ENCODE results near the gene MAP2K5.

MAP2K5 gene

DNA sequence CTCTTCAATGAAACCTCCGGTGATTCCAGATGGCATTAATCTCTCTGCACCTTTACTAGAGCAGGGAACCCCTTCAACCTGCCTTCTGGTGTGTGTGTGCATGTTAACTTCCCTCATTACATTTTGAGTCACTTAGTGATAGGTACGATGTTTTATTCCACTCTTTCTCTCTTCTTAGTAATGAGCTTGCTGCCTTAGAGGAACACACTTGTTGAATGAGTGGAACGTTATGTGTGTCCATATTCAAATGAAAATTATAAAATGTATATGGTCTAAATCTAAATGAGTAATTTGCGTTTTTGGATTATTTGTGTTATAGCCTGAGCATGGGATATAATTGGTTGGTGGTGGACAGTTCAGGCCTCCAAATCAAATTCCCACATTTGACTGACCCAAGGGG, 12.1 kb downstream of the MAP2K5 start:
- in situ Hi-C loops (cut with HindIII; ENCODE audit: low sequenced_read_pairs) = no loop called here
- no peak overlapping the region for H3K4me3 ChIP-seq (ENCODE audit: low read depth, low read length)
- no peak for DNase-seq (ENCODE audit: low read depth)
- TF ChIP-seq, protein P1, sequence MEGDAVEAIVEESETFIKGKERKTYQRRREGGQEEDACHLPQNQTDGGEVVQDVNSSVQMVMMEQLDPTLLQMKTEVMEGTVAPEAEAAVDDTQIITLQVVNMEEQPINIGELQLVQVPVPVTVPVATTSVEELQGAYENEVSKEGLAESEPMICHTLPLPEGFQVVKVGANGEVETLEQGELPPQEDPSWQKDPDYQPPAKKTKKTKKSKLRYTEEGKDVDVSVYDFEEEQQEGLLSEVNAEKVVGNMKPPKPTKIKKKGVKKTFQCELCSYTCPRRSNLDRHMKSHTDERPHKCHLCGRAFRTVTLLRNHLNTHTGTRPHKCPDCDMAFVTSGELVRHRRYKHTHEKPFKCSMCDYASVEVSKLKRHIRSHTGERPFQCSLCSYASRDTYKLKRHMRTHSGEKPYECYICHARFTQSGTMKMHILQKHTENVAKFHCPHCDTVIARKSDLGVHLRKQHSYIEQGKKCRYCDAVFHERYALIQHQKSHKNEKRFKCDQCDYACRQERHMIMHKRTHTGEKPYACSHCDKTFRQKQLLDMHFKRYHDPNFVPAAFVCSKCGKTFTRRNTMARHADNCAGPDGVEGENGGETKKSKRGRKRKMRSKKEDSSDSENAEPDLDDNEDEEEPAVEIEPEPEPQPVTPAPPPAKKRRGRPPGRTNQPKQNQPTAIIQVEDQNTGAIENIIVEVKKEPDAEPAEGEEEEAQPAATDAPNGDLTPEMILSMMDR (IDR thresholded peaks at IDR 0.05; ENCODE audit: low read depth, low read length, missing control alignments) = no peak

- in situ Hi-C loops (cut with HindIII; ENCODE audit: low sequenced_read_pairs) = no loop called here
These were observed 14.6 kb downstream of the MAP2K5 start for GRCh38 chr15:67556976-67557570.

DNA sequence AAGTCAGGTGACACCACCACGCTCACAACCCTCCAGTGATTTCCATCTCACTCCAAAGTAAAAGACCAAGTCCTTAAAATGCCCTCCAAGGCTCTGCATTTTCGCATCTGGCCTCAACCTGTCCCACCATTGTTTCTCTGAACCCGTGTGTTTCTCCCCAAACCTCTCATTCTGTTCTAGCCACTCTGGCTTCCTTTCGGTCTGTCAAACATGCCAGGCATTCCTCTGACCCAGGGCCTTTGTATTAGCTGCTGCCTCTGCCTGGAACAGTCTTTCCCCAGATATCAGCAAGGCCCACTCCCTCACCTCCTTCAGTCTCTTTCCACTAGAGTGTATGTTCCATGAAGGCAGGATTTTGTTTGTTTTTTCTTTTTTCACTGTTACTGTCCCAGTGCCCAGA, 16.0 kb downstream of the MAP2K5 start:
- no peak for DNase-seq (ENCODE audit: low read depth)
- no peak overlapping the region for H3K4me3 ChIP-seq (ENCODE audit: low read depth, low read length)
- TF ChIP-seq, protein P1 (IDR thresholded peaks at IDR 0.05; ENCODE audit: low read depth, low read length, missing control alignments) = no peak
- in situ Hi-C loops (cut with HindIII; ENCODE audit: low sequenced_read_pairs) = no loop called here

More at GRCh38 chr15:67556976-67557570, 14.6 kb downstream of the MAP2K5 start:
- TF ChIP-seq, protein P1 (IDR thresholded peaks at IDR 0.05; ENCODE audit: low read depth, low read length, missing control alignments) = no peak
- no peak overlapping the region for H3K4me3 ChIP-seq (ENCODE audit: low read depth, low read length)
- no peak for DNase-seq (ENCODE audit: low read depth)

- no peak overlapping the region for H3K4me3 ChIP-seq (ENCODE audit: low read depth, low read length)
- TF ChIP-seq, protein P1 (IDR thresholded peaks at IDR 0.05; ENCODE audit: low read depth, low read length, missing control alignments) = no peak
- no peak for DNase-seq (ENCODE audit: low read depth)
- in situ Hi-C loops (cut with HindIII; ENCODE audit: low sequenced_read_pairs) = no loop called here
These were observed 16.7 kb downstream of the MAP2K5 start for GRCh38 chr15:67559158-67559557.

GRCh38 chr15:67559576-67559975, 17.1 kb downstream of the MAP2K5 start:
- DNase-seq (ENCODE audit: low read depth) = no peak
- in situ Hi-C loops (cut with HindIII; ENCODE audit: low sequenced_read_pairs) = no loop called here
- H3K4me3 ChIP-seq (ENCODE audit: low read depth, low read length) = no peak overlapping the region
- TF ChIP-seq, protein P1 (IDR thresholded peaks at IDR 0.05; ENCODE audit: low read depth, low read length, missing control alignments) = no peak

DNA sequence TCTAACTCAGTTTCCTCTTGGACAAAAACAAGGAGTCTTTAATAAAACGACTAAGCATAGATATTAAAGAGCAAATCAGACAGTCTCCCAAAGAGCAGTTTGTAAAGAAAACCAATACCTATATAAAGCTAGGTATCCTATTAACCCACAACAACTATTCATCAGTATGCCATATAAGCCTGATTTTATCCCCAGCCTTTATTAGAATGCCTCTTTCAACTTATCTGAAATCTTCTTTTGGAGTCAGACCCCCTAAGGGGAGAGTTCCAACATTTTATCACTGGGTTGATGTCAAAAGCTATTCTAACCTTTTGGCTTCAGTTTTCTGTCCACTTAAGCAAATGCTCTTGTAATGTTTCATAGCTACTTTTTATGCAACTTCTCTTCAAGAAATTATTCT, 17.8 kb downstream of the MAP2K5 start:
- no peak for DNase-seq (ENCODE audit: low read depth)
- H3K4me3 ChIP-seq (ENCODE audit: low read depth, low read length) = no peak overlapping the region
- in situ Hi-C loops (cut with HindIII; ENCODE audit: low sequenced_read_pairs) = loop anchor here (5.0 kb wide), 1 partner anchor 33 kb away; no protein-coding TSS in a partner anchor
- TF ChIP-seq, protein P1 (IDR thresholded peaks at IDR 0.05; ENCODE audit: low read depth, low read length, missing control alignments) = no peak

All from astrocyte of the cerebellum (primary cell).